Ecto neural progenitor cell (in vitro differentiated cells): ENCODE measurements around the gene STT3B.

ENCODE experiments used
- DNase-seq: peaks from one replicate; pipeline ENCODE4 v3.0.0-alpha.2; 2018; ENCODE audit warnings: low spot score

STT3B gene

DNA sequence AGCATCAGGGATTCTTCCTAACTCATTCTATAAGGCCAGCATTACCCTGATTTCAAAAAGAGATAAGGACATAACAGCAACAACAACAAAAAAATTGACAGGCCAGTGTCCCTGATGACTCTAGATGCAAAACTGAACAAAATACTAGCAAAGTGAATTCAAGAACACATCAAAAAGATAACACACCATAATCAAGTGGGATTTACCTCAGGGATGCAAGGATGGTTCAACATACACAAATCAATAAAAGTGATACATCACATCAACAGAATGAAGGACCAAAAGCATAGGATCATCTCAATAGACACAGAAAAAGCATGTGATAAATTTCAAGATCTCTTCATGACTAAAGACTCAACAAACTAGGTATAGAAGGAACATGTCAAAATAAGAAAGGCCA lies 119.6 kb downstream of the STT3B start:
- DNase-seq, result no peak

DNA sequence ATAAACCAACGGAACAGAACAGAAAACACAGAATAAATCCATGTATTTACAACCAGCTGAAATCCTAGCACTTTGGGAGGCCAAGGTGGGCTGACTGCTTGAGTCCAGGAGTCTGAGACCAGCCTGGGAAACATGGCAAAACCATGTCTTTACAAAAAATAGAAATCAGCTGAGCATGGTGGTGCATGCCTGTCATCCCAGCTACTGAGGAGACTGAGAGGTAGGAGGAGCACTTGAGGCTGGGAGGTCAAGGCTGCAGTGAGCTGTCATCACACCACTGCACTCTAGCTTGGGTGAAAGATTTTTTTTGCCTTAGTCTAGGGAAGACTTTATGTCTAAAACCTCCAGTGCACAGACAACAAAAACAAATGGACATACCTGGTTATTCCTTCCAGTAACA lies 120.7 kb downstream of the STT3B start:
- no peak for DNase-seq

DNA sequence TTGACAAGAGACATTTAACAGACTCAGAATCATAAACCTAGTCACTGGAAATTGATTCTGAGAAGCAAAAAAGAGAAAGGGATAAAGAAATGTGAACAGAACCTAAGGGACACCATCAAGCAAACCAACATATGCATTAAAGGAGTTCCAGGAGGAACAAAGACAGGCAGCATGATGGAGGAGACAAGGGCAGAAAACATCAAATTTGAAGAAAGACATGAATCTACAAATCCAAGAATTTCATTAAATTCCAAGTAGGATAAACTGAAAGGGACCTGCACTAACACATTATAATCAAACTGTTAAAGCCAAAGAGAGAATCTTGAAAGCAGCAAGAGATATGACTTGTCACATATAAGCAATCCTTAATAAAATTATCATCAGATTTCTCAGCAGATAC lies 122.3 kb downstream of the STT3B start:
- no peak for DNase-seq

DNA sequence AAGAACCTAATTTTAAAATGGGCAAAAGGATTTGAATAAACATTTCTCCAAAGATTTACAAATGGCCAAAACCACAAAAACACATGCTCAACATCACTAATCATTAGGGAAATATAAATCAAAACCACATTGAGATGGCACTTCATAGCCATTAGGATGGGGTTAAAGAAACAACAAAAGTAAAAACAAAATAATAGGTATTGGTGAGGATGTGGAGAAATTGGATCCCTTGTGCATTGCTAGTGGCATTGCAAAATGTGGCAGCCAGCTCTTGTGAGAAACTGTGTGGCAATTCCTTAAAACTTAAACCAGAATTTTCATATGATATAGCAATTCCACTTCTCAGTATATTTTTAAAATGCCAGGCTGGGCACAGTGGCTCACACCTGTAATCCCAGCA lies 126.5 kb downstream of the STT3B start:
- DNase-seq, result no peak

DNA sequence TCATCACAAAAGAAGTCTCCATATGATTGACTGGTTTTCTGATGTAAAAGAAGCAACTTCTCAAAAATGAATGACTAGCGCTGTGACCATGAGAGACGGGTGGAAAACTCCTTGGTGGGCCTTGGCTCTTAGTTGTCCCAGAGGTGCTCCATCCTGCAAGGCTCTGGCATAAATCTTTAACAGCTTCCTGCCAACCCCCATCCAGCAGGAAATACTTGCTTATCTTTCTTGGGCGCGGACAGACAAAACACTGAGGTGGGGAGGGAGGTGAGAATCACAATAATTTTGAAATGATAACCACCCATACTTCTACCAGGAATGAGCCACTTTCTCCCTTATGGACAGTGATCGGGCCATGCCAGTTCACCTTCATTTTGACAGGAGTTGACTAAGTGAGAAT lies 128.6 kb downstream of the STT3B start:
- no peak for DNase-seq

DNA sequence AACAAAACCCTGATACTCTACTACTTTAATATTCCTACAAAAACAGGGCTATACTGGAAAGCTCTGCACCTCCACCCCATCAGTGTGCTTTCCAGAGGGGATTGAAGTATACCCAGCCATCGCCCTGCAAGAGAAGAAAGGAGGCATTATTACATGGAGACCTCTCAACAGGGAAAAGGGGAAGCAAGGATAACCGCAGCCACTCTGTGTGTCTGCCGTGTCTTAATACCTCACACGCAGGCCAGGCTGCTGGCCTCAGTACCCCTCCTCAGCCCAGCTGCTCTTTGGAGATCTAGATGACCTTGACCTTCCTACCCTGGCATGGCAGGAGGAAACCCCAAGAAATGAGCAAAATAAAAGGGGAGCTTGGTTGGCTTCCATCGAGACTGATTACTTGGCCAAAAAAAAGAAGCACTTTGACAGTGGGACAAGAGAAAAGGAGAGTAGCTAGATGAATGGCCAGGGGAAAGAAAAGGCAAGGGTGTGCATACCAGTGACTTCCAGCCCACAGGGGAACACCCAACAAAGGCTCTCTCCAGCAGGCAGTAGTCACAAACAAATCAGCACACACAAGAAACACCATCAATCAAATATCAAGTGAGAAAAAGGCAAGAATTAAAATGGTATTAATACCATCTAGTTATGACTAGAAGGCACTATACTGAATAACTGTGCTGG lies 129.4 kb downstream of the STT3B start:
- no peak for DNase-seq

DNA sequence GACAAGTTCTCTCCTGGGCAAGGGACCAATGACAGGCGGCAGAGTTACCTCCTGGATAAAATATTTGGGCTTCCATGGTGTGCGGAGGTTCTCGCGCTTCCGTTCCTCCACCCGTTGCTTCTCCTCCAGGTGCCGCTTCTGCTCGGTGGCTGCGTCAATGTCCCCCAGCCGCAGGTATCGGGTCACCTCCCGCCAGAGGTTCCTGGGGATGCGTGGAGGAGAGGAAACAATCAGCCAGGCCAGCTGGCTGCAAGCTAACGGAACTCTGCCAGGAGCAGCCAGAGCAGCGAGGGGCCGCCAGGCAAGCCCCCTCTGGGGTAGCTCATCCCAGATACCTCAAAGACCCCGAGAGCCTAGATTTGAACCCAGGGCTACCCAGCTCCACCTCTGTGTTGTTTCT lies 131.3 kb downstream of the STT3B start:
- DNase-seq, result no peak

DNA sequence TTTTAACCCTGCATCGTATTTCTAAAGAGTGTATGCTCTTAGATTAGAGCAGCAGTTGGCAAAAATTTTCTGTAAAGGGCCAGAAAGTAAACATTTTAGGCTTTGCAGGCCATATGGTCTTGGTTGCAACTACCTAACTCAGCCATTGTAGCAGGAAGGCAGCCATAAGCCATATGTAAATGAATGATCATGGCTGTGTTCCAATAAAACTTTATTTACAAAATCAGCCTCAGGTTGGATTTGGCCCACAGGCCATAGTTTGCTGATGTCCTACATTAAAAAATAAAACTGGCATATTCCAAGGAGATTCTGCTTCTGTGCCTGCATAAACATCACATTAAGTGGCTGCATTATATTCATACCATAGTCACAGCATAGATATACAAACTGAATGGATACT lies 134.9 kb downstream of the STT3B start:
- no peak for DNase-seq

DNA sequence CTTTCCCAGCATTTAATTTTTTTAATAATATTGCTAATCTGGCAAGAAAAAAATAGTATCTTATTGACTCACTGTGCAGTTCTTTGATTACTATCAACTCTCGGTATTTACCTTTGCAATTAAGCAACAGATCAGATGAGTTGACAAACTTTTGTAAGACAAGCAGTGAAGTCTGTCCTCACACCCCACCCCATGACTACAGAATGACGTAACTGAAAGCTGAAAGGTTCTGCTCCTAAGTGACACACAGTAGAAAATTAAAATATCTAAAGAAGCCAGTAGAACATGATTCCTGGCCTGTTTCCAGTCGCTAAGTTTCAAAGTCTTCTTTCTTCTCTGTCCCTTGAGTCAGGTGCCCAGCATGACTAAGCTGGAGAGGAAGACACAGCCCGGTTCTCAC lies 135.5 kb downstream of the STT3B start:
- DNase-seq, result no peak

DNA sequence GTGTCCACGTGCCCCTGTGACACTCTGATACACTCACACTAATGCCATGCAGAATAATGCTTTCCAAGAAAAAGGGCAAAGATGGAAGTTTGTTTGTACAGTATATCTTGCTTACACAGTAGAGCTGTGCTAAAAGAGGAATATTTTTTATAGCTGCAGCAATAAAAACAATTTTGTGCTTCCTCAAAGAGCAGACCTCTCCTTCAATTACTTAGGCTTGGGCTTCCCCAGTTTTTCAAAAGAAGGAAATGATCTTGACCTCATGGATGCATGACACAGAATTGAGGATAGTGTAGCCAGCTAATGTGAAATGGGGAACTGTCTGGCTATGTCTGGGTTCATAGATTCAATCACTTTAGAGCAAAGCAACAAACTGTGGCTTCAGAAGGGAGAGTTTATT lies 137.4 kb downstream of the STT3B start:
- no peak for DNase-seq

DNA sequence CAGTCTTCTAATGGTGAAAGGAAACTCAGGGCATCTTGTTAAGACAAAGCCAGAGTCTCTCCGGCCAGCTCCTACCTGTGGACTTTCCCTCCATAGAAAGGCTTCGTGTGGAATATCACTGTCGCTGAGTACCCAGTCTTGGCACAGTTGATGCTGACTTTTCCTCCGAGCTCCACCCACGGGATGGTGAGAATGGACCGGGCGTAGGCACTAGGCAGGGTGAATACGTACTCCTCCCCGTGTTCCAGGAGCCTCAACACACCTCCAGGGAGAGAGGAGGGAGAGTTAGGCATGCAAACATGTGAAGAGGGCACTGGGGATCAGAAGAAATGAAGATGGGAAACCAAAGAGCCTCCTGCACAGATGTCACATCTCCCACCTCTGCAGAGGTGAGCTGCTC lies 138.0 kb downstream of the STT3B start:
- no peak for DNase-seq

DNA sequence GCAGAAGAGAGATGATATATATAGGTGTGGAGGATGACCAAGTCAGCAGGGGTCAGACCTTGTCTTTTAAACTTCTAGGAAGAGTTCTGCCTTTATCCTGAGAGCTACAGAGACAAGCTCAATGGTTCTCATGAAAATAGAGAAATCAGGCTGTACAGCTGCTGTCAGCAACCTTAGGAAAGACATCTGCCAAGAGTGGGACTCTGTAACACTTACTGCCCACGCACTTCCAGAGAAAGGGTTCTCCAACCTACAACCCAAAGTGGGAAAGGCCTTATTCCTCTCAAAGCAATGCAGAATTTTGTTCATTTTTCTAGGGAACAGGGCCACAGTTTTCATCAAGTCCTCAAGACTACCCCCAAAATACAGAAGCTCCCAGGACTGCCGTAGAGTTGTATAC lies 138.7 kb downstream of the STT3B start:
- DNase-seq, result no peak

DNA sequence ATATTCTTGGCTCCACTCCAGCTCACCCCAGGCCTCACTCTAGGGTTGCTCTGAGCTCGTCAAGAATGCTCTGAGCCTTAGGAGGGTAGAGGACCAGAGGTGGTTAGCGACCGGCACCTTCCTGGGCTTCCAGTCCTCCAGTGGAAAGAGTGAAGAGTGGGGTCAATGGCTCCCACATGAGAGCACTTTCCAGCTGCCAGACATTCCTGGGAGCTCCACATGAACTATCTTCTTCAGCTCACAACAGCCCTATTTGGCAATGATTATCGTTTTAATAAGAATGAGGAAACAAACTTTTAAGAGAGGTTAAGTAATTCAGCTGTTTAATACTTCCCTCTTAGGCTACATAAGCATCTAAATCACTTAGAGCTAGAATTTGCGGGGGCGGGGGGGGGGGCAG lies 139.3 kb downstream of the STT3B start:
- DNase-seq, result no peak

DNA sequence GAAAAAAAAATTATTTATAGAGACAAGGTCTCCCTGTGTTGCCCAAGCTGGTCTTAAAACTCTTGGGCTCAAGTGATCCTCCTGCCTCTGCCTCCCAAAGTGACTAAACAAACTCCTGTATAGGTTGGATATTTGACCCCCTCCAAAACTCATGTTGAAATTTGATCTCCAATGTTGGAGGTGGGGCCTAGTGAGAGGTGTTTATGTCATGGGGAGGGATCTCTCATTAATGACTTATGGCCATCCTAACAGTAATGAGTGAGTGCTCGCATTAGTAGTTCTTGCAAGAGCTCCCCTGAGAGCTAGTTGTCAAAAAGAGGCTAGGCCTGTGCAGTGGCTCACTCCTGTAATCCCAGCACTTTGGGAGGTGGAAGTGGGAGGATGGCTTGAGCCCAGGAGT lies 141.2 kb downstream of the STT3B start:
- no peak for DNase-seq

DNA sequence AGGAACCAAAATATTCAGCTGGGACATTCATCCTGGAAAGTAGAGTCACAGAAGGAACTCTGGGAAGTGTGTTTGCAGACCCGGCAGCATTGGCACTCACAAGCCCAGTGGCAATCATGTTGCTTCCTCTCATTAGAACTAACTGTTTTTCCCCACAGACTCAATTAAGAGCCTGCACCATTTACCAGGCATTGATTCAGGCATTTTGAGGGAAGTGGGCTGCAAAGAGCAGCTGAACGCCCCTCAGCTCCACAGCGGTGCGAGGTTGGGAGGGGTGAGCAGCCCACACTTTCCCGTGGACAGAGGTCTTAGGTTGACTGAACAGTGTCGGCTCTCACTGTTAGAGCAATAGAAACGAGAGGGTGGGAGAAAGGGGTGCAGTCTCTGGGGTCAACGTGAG lies 143.8 kb downstream of the STT3B start:
- no peak for DNase-seq

DNA sequence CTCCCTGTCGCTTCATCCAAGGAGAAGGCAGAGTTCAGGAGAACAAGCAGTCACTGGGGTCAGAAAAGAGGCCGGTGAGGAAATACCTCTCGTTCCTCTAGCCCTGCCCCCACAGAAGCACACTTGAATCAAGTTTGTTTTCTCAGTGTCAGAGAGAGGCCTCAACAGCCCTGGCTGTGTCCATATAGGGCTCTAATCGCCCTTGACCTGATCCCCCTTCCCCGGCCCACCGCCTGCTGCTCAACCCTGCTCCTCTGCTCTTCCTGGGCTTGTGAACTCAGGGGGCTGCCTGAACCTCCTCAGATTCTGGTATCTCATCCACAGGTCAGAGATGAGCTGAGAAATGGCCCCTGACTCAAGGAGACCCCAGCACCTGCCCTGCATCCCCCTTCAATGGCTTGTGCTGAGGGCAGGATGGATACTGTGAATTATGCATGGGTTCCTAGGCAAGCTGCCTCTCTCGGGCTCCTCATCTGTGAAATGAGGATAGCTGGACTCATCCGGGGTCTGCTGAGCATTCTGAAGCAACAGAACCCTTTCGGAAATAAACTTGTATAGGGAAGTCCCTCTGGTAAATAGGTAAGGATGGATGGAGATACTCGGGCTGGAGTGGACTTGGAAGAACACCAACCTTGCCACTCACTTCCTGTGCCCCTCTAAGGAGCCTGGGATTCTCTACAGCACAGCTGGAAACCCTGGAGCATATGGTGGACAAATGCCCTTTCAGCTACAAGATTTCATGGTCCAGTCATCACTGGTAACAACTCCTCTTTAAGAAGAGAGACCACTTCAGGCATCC lies 147.5 kb downstream of the STT3B start:
- DNase-seq, result no peak
